ENCODE results near the gene IGF1R. TPM values are rescaled to one million over a fixed set of nuclear protein-coding genes. Genes with fewer than 3 reads are reported as not detected.

The IGF1R gene
- total RNA-seq, 2 experiments from 2014 or later: 22.8 to 24.7 TPM

- CTCF ChIA-PET: interaction anchor here (0.7 kb wide), 1 partner anchor 64 kb away, joined by 4 read pairs; no protein-coding TSS in a partner anchor
- H3K4me3 Mint-ChIP-seq: no peak overlapping the region
- TF ChIP-seq CTCF (IDR thresholded peaks at IDR 0.05): no peak
- H3K36me3 Mint-ChIP-seq (ENCODE audit: low read depth): peaks cover 15% of the 10 kb centered on the region
- no peak overlapping the region for H3K27ac Mint-ChIP-seq
- H3K27me3 Mint-ChIP-seq: no peaks in the 10 kb centered on the region
- POLR2A ChIA-PET: no interaction called here
- DNase-seq (no peak), ATAC-seq (no peak)
- H3K4me1 Mint-ChIP-seq (ENCODE audit: low read depth): peaks cover 8% of the 10 kb centered on the region
- peaks cover 1% of the 10 kb centered on the region for H3K9me3 Mint-ChIP-seq
- intact Hi-C loops (cut with micrococcal nuclease): no loop called here
These were observed 191.7 kb downstream of the IGF1R start for GRCh38 chr15:98840053-98840452.

GRCh38 chr15:98841419-98841970, 193.2 kb downstream of the IGF1R start:
- ChIA-PET POLR2A (no interaction called here), CTCF (interaction anchor here (1.1 kb wide), 1 partner anchor 143 kb away, joined by 3 read pairs; no protein-coding TSS in a partner anchor)
- intact Hi-C loops (cut with micrococcal nuclease): no loop called here
- Mint-ChIP-seq H3K9me3 (no peaks in the 10 kb centered on the region), H3K36me3 (ENCODE audit: low read depth) (peaks cover 10% of the 10 kb centered on the region), H3K27ac (no peak overlapping the region), H3K27me3 (no peaks in the 10 kb centered on the region), H3K4me1 (ENCODE audit: low read depth) (peaks cover 15% of the 10 kb centered on the region), H3K4me3 (no peak overlapping the region)
- DNase-seq (no peak), ATAC-seq (no peak)
- no peak for TF ChIP-seq CTCF (IDR thresholded peaks at IDR 0.05)

GRCh38 chr15:98842192-98842972, 194.0 kb downstream of the IGF1R start:
- Mint-ChIP-seq H3K4me1 (ENCODE audit: low read depth) (peaks cover 15% of the 10 kb centered on the region), H3K27ac (no peak overlapping the region), H3K27me3 (no peaks in the 10 kb centered on the region), H3K9me3 (no peaks in the 10 kb centered on the region), H3K36me3 (ENCODE audit: low read depth) (peaks cover 7% of the 10 kb centered on the region), H3K4me3 (no peak overlapping the region)
- CTCF ChIA-PET: interaction anchor here (1.1 kb wide), 1 partner anchor 143 kb away, joined by 3 read pairs; no protein-coding TSS in a partner anchor
- DNase-seq (no peak), ATAC-seq (no peak)
- intact Hi-C loops (cut with micrococcal nuclease): no loop called here
- POLR2A ChIA-PET: no interaction called here
- no peak for TF ChIP-seq CTCF (IDR thresholded peaks at IDR 0.05)

- no peak overlapping the region for H3K27ac Mint-ChIP-seq
- H3K9me3 Mint-ChIP-seq: no peaks in the 10 kb centered on the region
- TF ChIP-seq CTCF (IDR thresholded peaks at IDR 0.05): no peak
- peaks cover 15% of the 10 kb centered on the region for H3K4me1 Mint-ChIP-seq (ENCODE audit: low read depth)
- no peak for ATAC-seq
- DNase-seq: no peak
- peaks cover 2% of the 10 kb centered on the region for H3K36me3 Mint-ChIP-seq (ENCODE audit: low read depth)
- H3K27me3 Mint-ChIP-seq: no peaks in the 10 kb centered on the region
- intact Hi-C loops (cut with micrococcal nuclease): no loop called here
- no peak overlapping the region for H3K4me3 Mint-ChIP-seq
- POLR2A ChIA-PET: no interaction called here
- CTCF ChIA-PET: no interaction called here
These were observed 194.6 kb downstream of the IGF1R start for GRCh38 chr15:98842973-98843285.

GRCh38 chr15:98843844-98844243, 195.5 kb downstream of the IGF1R start:
- H3K27me3 Mint-ChIP-seq: no peaks in the 10 kb centered on the region
- ATAC-seq (no peak), DNase-seq (no peak)
- intact Hi-C loops (cut with micrococcal nuclease): no loop called here
- no peak overlapping the region for H3K4me3 Mint-ChIP-seq
- peaks cover 15% of the 10 kb centered on the region for H3K4me1 Mint-ChIP-seq (ENCODE audit: low read depth)
- no peaks in the 10 kb centered on the region for H3K9me3 Mint-ChIP-seq
- CTCF ChIA-PET: interaction anchor here (1.7 kb wide), 1 partner anchor 65 kb away, joined by 3 read pairs; no protein-coding TSS in a partner anchor
- POLR2A ChIA-PET: interaction anchor here (1.0 kb wide), 1 partner anchor 9 kb away, joined by 3 read pairs; no protein-coding TSS in a partner anchor
- peaks cover 2% of the 10 kb centered on the region for H3K36me3 Mint-ChIP-seq (ENCODE audit: low read depth)
- no peak overlapping the region for H3K27ac Mint-ChIP-seq
- no peak for TF ChIP-seq CTCF (IDR thresholded peaks at IDR 0.05)

All from activated CD8-positive, alpha-beta T cell treated with anti-CD3 and anti-CD28 coated beads for 36 hours (primary cell).